ENCODE results near the gene OXSR1. TPM values are rescaled to one million over a fixed set of nuclear protein-coding genes. Genes with fewer than 3 reads are reported as not detected.

The OXSR1 gene
- total RNA-seq, 1 donor from 2014 or later: 32.7 TPM

- intact Hi-C loops (cut with DNase I): no loop called here
- H3K4me1 ChIP-seq: peaks cover 42% of the 10 kb centered on the region
- peak overlapping the region; percentile 96 for H3K27ac ChIP-seq
- H3K4me3 ChIP-seq: peak overlapping the region; percentile 83
- no peak for ATAC-seq
- H3K36me3 ChIP-seq: peaks cover 36% of the 10 kb centered on the region
- H3K9me3 ChIP-seq: no peaks in the 10 kb centered on the region
- no peak for DNase-seq
- no peaks in the 10 kb centered on the region for H3K27me3 ChIP-seq
- no peak for TF ChIP-seq CTCF (IDR thresholded peaks at IDR 0.05)
Measured at GRCh38 chr3:38137615-38138348, 27.6 kb upstream of the OXSR1 start.

- DNase-seq (peak; percentile 94), ATAC-seq (peak; percentile 64)
- Histone ChIP-seq H3K4me3 (peak within 1 kb of the TSS; percentile 83), H3K9me3 (no peaks in the 10 kb centered on the region), H3K27me3 (no peaks in the 10 kb centered on the region), H3K36me3 (peaks cover 28% of the 10 kb centered on the region), H3K27ac (peak within 1 kb of the TSS; percentile 96), H3K4me1 (peaks cover 42% of the 10 kb centered on the region)
- intact Hi-C loops (cut with DNase I): no loop called here
- no peak for TF ChIP-seq CTCF (IDR thresholded peaks at IDR 0.05)
Measured at GRCh38 chr3:38138349-38139190, 26.8 kb upstream of the OXSR1 start, which contains the start of gene MYD88. TSS of gene MYD88 (plus strand) at chr3:38138661. CDS start at chr3:38138701, 40 bp downstream.

GRCh38 chr3:38139191-38139590 lies 26.1 kb upstream of the OXSR1 start:
- ATAC-seq (no peak), DNase-seq (peak; percentile 59)
- no peaks in the 10 kb centered on the region for H3K9me3 ChIP-seq
- H3K4me1 ChIP-seq: peaks cover 41% of the 10 kb centered on the region
- intact Hi-C loops (cut with DNase I): no loop called here
- peaks cover 22% of the 10 kb centered on the region for H3K36me3 ChIP-seq
- TF ChIP-seq CTCF (IDR thresholded peaks at IDR 0.05): no peak
- H3K27me3 ChIP-seq: no peaks in the 10 kb centered on the region
- peak overlapping the region; percentile 83 for H3K4me3 ChIP-seq
- H3K27ac ChIP-seq: peak overlapping the region; percentile 96

GRCh38 chr3:38139652-38140051 lies 25.7 kb upstream of the OXSR1 start:
- Histone ChIP-seq H3K9me3 (no peaks in the 10 kb centered on the region), H3K36me3 (peaks cover 17% of the 10 kb centered on the region), H3K27me3 (no peaks in the 10 kb centered on the region), H3K4me3 (peak overlapping the region; percentile 83), H3K27ac (peak overlapping the region; percentile 96), H3K4me1 (peaks cover 36% of the 10 kb centered on the region)
- peak; percentile 49 for DNase-seq
- no peak for TF ChIP-seq CTCF (IDR thresholded peaks at IDR 0.05)
- ATAC-seq: no peak
- intact Hi-C loops (cut with DNase I): no loop called here

DNA sequence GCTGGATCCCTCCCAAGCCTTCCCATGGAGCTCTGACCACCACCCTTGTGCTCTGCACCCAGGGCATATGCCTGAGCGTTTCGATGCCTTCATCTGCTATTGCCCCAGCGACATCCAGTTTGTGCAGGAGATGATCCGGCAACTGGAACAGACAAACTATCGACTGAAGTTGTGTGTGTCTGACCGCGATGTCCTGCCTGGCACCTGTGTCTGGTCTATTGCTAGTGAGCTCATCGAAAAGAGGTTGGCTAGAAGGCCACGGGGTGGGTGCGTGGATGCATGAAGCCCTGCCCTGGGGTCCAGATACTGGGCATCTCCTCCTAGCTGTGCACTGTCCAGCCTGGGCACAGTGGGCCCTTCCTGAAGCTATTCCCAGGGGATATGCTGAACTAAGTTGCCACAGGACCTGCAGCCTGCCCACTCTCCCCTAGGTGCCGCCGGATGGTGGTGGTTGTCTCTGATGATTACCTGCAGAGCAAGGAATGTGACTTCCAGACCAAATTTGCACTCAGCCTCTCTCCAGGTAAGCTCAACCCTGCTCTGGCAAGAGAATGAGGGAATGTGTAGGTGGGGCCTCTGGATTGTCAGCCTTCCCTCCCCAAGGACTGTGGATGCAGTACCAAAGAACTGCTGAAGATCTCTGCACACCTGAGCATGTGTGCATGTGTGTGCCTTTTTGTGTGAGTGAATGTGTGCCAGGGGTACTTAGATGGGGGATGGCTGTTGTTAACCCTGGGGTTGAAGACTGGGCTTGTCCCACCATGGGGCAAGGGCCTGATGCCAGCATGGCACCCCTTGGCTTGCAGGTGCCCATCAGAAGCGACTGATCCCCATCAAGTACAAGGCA lies 24.8 kb upstream of the OXSR1 start:
- intact Hi-C loops (cut with DNase I): no loop called here

More for the DNA sequence above, 24.8 kb upstream of the OXSR1 start:
- DNase-seq: peak; percentile 49
- Histone ChIP-seq H3K4me1 (peaks cover 27% of the 10 kb centered on the region), H3K27me3 (no peaks in the 10 kb centered on the region), H3K9me3 (no peaks in the 10 kb centered on the region), H3K27ac (no peak overlapping the region), H3K4me3 (peak overlapping the region; percentile 83), H3K36me3 (peaks cover 13% of the 10 kb centered on the region)
- no peak for ATAC-seq
- no peak for TF ChIP-seq CTCF (IDR thresholded peaks at IDR 0.05)
